NCI-H774 (cell line): ENCODE data around the gene CLIP4.

Experiments
- DNase-seq: peaks from one replicate; lab custom pipeline; 2025; lab: John Stamatoyannopoulos, UW

The CLIP4 gene

DNA sequence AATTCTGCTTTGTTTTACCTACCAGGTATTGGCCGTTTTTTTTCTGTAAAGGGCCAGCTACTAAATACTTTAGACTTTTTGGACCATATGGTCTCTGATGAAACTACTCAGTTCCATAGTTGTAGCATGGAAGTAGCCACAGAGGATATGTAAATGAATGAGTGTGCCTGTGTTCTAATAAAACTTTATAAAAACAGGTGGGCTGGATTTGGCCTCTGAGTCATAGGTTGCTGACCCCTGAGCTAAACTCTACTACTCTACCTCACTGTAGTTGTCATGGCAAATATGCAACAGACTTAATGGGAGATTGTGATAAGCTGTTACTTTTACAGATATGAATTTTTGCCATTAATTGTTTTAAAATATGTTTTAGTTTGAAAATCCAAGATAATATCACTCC lies 19.7 kb downstream of the CLIP4 start:
- DNase-seq = no peak

DNA sequence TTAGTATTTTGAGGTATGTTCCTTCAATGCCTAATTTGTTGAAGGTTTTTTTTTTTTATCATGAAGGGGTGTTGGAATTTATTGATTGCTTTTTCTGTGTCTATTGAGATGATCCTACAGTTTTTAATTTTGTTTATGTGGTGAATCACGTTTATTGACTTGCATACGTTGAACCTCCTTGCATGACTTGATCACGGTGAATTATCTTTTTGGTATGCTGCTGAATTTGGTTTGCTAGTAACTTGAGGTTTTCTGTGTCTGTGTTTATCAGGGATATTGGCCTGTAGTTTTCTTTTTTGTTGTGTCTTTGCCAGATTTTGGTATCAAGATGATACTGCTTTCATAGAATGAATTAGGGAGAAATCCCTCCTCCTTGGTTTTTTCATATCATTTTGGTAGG lies 23.9 kb downstream of the CLIP4 start:
- DNase-seq = no peak

DNA sequence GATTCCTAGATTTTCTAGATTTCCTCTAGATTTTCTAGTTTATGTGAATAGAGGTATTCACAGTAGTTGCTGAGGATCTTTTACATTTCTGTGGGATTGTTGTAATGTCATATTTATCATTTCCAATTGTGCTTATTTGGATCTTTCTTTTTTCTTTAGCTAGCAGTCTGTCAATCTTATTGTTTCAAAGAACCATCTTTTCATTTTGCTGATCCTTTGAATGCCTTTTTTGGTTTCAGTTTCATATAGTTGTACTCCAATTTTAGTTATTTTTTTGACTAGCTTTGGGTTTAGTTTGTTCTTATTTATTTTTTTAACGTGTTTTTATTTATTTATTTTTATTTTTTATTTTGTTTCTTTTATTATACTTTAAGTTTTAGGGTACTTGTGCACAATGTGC lies 24.5 kb downstream of the CLIP4 start:
- no peak for DNase-seq

DNA sequence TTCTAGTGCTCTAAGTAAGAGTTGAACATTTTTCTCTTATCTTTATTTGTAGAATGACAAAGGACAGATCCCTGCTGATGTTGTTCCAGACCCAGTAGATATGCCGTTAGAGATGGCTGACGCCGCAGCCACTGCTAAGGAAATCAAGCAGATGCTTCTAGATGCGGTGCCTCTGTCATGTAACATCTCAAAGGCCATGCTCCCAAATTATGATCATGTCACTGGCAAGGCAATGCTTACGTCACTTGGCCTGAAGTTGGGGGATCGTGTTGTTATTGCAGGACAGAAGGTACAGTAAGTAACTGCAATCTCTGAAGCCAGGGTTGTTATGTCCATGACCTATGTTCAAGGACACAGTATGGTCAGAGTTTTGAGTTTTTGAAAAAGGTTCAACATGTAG lies 28.4 kb downstream of the CLIP4 start:
- DNase-seq = no peak

DNA sequence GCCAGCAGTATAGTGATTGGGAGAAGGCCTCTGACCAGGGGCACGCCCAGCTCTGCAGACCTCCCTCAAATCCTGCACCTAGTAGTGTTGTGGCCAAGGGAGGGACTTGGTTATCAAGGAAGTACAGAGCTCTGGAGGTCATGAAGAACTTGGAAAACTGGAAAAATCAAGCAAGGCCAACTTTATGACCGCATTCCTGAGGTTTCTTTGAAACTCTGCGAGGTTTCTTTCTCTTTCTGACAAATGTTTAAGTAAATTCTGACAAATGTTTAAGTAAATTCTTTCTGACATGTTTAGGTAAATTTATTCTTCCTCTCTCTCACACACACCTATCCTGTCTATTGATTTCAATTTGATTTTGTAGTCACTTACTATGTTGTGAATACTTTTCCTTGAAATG lies 31.0 kb downstream of the CLIP4 start:
- DNase-seq = no peak

DNA sequence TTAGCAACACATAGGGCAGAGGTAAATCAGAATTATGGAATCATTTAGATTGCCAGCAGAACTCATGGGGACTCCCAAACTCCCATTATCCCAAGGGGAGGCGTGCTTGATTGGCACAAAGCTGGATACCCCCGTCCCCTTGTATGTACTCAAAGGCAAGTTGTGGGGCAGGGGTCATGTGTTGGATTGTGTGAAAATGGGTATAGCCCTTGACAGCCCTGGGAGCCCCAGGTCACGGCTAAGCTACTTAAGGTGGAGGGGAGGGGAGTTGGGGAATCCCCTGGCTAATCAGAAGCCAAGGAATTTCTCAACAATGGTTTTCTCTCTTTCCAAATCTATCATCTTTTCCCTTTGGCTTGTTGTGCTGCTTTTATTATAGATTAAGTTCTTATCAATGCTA lies 32.7 kb downstream of the CLIP4 start:
- no peak for DNase-seq

DNA sequence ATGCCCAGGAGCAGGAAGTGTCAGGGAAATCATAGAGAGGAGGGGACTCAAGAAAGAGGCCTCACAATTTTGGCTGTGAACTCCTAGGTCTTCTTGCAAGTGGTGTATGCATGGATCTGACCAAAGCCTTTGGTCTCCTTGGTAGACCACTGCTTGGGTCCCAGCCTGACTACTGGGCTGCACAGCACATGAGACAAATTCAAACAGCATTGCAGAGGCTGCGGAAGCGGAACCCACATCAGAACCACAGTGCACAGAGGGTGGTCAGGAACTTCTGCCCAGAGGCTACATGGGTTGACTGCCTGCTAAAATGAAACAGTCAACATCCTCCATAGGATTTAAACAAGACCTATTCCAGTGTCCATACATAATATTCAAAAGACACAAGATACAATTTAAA lies 39.4 kb downstream of the CLIP4 start:
- DNase-seq = no peak

DNA sequence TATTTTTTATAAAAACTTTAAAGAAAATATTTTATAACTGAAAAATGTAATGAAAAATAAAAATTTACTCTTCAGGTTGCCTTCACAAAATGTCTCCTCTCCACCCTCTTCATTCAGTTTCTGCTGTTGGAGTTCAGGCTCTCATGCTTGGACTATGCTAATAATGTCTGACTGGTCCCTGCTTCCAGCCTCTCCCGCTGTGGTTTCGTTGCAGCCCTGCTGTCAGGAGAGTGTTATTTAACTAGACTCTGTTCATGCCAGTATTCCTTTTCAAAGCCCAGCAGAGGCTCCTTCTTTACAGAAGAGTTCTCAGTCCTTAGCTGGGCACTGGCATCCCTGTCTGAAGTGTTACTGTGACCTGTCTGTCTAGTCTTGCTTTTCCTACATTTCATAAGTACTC lies 40.4 kb downstream of the CLIP4 start:
- no peak for DNase-seq

DNA sequence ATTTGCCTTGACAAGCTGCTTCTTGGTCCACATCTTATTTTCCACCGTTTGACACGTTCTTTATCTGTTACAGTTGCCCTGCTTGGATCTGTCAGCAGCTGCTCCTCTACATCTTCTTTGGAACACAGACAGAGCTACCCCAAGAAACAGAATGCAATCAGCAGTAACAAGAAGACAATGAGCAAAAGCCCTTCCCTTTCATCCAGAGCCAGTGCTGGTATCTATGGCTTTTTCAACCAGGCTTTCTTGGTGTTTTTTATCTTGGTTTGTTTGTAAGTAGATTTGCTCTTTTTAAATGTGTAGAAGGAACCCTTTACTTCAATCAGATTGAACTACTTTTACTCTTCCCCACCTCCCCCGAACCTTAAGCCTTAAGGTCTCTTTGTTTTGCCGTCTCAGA lies 41.9 kb downstream of the CLIP4 start:
- no peak for DNase-seq

DNA sequence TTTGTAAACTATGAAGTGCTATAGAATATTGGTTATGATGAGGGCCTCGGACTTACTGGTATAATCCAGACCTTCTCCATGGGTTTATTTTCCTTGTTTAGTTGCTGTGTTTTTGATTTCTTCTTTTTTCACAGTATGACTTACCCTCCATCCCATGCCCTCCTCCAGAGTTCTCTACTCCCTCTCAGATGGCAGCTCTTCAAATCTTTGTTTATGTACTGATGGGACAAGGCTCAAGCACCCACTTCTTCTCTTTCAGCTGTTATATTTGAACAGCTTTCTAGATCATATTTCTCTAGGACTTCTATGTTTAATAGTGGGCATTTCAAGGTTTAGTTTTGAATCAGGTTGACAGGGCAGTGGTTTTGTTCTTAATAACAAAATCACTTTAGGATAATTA lies 43.9 kb downstream of the CLIP4 start:
- DNase-seq = no peak

DNA sequence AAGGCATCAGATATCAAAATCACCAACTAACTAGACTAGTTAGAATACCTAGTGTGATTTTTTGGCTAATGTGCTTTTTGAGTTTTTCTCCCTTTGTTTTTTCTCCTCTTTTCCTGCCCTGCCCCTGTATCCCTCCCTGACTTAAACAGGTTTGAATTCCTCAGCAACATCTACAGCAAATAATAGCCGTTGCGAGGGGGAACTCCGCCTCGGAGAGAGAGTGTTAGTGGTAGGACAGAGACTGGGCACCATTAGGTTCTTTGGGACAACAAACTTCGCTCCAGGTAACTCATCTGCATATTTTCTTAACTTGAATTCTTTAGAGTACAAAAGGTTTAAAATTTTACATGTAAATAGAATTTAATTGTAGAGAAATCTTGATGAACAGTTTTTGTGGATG lies 45.0 kb downstream of the CLIP4 start:
- DNase-seq = no peak

DNA sequence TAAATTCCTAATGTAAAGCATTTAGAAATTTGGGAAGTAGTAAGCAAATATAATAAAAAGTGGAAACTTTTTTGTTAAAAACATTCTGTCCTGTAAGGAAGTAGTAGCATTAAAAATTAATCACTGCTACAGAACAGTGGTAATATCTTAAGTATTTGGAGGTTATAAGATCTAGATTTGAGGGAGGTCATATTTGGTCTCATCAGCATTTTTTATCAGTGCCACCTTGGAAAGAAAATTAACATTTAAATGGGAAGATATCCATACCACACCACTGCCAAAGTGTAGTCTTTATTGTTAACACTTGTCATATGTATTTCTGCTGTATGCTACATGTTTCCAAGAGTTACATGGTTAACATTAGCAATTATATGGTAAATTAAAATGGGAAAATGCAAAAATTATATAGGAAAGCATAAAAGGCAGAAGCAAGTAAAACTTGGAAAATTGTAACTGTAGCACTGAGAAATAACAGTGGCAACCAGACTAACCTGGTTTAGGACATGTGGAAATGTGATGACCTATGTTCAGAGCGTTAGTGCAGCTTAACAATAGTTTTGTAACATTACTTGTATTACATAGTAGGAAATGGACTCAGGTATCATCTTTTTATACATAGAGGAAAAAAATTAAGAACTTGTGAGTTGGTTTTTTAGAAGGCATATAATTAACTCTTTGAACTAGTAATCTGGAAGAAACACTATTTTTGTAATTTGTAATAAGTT lies 47.2 kb downstream of the CLIP4 start:
- DNase-seq = no peak

DNA sequence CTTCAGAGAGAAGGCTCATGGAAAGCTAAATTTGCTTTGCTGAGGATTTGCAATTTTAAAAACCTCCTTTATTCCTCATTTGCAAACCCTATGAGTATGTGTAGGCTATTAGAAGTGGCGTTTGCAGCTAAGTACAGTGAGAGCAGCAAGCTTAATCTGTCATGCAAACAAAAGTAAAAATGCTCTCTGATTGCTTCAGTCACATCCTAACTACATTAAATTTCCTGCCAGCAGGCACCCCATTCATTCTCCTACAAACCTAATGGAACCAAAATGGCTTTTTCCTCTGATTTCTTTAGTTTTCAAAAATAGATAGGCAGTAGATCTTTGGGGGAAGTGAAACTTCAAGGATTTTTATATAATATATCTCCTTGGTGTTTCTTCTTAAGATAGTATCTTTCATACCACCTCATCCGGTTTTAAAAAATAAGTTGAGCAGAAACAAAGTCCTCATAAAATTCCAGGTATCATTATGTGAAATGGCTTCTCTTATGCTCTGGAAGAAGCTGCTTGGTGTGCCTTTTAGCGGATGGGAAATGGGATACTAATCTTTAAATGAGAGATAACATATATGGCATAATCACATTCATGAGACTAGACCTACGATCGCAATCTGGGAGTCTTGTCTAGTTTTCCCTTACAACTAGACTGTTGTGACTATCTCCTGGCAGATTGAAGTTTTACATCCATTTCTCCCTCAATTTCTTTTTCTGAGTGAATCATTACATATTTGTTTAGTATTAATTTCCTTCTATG lies 49.1 kb downstream of the CLIP4 start:
- no peak for DNase-seq

DNA sequence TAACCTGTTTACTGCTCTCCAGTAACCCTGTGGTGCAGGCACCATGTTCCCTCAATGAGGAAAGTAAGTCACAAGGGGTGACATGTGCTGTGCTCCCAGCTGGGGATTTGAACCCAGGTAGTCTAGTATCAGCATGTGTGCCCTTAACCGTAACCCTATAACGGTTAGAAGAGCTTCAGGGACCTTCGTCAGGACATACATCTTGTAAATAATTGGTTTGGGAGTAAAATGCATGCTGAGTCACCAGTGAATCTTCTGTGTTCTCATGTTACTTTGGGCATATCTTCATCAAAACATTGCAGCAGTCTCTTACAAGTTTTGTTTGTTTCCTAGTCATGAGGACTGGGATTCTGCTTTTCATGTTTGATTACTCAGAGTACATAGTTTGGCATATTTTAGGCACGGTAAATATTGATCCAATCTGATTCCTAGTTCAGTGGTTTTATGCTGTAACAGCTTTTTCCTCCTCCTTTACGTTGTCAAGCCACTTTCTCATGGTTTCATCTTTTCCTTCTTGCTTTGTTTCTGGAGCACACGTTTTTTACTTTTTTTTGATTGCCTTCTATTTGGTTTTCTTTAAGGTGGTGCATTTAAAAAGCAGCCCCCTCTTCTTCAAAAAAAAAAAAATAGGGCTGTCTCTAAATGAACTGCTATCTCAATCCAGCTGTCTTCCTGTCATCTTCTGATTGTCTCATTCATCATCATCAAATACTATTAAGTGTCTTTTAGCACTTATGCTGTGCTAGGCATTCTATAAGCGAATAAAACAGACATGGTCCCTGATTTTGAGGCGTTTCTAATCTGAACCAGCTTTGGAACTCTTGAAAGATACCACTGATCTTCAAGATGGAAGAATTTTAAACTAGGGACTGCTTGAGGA lies 50.4 kb downstream of the CLIP4 start:
- DNase-seq = no peak

DNA sequence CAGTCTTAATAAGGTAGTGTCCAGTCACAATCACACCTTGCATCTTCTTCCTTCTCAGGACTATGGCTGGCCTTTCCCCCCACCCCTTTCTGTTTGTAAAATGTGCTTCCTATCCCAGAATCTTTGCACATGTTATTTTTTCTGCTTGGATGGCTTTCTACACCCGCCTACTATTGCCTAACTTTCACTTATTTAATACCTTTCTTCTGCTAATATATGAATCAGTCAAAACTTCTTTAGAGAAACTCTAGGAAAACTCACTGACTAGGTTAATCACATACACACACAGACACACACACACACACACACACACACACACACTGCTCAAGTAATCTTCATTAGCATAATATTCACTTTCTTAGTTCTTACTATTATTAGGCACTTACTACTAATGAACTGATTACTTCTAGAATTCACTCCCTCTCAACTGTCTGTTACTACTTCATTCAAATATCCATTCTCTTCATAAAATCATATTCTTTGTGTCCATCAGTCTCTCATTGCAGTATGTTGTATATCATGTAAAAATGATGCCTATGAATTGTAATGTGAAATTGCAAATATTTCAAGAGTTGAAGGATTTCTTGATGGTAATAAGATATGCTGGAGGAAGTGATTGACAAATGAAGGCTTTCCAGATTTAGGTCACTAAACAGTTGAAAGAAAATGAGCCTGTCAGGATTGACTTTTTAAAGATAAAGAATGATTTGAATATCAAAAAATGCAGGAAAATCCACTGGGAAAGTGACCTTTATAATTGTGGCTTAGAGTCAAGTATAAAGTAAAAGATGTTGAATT lies 51.2 kb downstream of the CLIP4 start:
- no peak for DNase-seq

DNA sequence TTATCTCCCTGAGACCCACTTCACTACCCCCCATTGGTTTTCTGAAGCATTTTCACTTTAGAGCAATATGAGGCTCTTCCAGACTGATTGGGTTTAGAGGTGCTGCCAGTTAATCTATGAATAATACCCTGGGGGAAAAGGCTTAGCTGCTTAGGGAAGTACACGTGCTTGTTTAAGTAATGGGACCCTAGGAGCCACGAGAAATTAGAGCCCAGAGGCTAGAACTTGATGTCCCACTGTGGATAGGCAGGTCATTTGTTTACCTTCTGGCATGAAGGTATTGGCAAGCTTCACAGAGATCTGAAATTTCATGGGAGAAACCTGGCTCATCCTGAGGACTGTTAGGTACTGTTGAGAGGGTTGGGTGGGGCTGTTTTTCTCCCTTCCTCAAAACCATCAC lies 59.7 kb downstream of the CLIP4 start:
- no peak for DNase-seq

DNA sequence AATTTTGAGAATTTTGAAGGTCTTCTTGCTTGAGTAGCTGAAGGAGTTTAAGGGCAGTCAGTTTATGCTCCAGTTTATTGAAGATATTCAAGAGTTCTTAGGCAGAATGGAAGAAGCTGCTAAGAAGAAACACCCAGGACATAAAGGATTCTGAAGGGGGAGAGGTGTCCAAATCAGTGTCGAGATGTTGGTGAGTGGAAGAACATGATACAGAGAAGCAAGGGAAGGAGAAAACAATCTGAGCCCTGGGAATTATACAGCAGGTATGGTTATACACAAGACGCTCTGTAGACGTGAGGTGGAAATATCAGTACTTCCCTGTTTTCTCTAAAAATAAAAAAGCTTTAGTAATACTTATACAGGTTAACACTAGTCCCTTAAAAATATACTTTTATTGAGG lies 60.1 kb downstream of the CLIP4 start:
- no peak for DNase-seq

DNA sequence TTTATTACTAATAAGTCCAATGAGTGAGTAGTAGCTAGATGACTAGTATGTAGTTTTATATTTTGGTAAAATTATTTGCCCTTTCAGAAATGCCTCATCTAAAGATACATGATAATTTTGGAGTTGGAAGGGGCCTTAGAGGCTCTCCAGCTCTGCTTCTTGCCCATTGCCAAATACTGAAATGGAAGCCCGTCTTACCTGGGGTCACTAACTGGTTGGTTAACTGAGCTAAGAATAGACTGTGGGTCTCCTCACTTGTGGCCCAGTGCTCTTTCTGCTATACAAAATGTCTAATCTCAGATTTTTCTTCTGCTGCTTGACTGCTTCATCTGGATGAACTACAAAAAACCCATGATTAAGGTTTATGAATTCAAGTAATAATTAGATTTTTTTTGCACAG lies 67.1 kb downstream of the CLIP4 start:
- DNase-seq = no peak

DNA sequence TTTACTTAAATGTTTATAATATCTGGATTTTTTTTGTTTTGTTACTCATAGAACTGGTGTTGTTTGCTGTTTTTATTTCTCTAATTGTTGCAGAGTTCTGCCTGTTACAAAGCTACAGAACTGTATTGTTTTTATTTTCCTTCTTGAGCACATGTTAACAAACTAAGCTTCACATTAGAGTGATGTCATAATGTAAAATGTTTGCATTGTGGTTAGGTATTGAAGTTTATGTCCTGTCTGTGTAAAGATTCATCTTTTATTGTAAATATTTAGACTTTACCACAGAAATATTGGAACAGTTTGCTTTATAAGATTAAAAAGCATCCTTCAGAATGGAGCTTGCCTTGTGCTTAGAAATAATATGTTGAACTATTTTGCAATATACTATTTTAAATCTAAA lies 67.7 kb downstream of the CLIP4 start:
- DNase-seq = no peak

DNA sequence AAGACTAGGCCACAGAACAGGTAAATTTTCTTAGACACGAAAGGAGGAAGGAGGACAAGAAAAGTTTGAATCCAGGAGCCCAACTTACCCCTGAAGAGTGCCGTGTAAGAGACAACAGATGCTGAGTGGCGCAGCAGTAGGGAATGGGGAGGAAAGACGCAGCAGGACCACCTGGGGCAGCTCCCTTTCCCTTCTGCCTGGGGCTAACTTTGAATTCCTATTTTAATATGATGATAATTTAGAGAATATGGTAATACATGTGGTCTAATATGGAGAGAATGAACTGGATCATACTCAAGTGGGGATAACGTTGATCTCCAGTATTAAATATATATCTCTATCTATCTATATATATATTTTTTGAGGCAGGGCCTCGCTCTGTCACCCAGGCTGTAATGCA lies 69.3 kb downstream of the CLIP4 start:
- DNase-seq = no peak

DNA sequence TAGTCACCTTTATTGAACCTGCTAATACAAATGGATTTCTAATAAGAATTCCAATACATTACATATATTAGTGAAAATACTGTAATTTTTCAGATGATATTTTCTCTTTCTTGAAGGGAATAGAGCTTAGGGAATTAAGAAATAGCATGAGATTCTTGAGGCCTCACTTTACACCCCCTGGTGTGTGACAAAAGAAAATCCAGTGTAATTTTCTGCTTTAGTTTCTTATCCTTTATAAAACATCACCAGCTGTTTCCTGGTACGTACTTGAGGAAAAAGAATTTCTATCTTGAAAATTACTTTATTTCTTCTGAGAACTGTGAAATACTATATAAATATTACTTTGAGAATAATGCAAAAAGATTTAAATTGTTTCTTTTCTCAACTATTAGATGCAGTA lies 71.6 kb downstream of the CLIP4 start:
- DNase-seq = no peak

DNA sequence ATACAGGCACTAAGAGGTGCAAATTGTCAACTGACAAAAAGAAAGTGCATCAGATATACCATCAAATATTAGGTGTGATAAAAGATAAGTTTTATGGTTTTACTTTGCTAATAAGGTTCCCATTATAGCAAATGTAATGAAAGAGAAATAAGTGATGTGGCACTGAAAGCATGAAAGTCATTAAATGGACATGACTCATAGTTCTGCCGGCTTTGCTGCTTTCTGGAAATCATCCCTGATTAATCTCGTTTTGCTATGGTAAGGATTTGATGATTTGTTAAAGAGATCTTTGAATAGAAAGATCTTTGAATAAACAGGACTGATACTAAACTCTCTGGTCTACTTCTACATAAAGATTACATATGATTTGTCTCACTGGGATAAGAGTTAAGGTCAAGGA lies 72.7 kb downstream of the CLIP4 start:
- DNase-seq = no peak
